Uterus (tissue), 4 donors: ENCODE measurements around the gene ZBTB47. TPM values are rescaled to one million over a fixed set of nuclear protein-coding genes. Genes with fewer than 3 reads are reported as not detected.

Experiments used
- DNase-seq, 2 donors: peaks; one replicate each; pipeline ENCODE4 v3.0.0-alpha.2; 2019 to 2020
- H3K27ac ChIP-seq, 2 donors: fragments of 200-600 bp; sonication (generic); 1 replicate in 1 of 2; 2 replicates in 1 of 2; pipeline ENCODE4 v1.5.1; 2016 to 2018
- H3K27me3 ChIP-seq, 2 donors: fragments of 200-600 bp; sonication (generic); one replicate each; pipeline ENCODE4 v1.5.1; 2018 to 2019; ENCODE audit warnings: control low read depth in 1 of 2
- H3K36me3 ChIP-seq, 2 donors: fragments of 200-600 bp; sonication (generic); one replicate each; pipeline ENCODE4 v1.5.1; 2019; ENCODE audit warnings: control low read depth in 1 of 2
- H3K4me1 ChIP-seq, 2 donors: fragments of 200-600 bp; sonication (generic); one replicate each; pipeline ENCODE4 v1.5.1; 2018 to 2019; ENCODE audit warnings: control low read depth in 1 of 2
- H3K4me3 ChIP-seq, 2 donors: fragments of 200-600 bp; sonication (generic); 1 replicate in 1 of 2; 2 replicates in 1 of 2; pipeline ENCODE4 v1.5.1; 2018 to 2019; ENCODE audit warnings: mild to moderate bottlenecking in 1 of 2
- H3K9me3 ChIP-seq, 2 donors: fragments of 200-600 bp; sonication (generic); one replicate each; pipeline ENCODE4 v1.5.1; 2019; ENCODE audit warnings: control low read depth in 1 of 2
- CTCF ChIP-seq, 4 experiments: fragments of 200-600 bp in 2 of 4; fragments of 450-650 bp in 2 of 4; sonication (generic) in 2 of 4; IDR thresholded peaks; one replicate each; pipeline ENCODE4 v1.5.1; 2016 to 2019; ENCODE audit warnings: antibody characterized with exemption in 4 of 4, mild to moderate bottlenecking in 2 of 4, moderate library complexity in 1 of 4
- POLR2A ChIP-seq, 2 donors: fragments of 450-650 bp; IDR thresholded peaks; one replicate each; pipeline ENCODE4 v1.6.1; 2016; ENCODE audit warnings: antibody characterized with exemption in 2 of 2, mild to moderate bottlenecking in 1 of 2, moderate library complexity in 1 of 2
- intact Hi-C: fragments of 100-400 bp; cut with DNase I; formaldehyde crosslinking; loops from one replicate; pipeline ENCODE4 v1.15.1; 2023; ENCODE audit warnings: low total_unique reads
- total RNA-seq, 4 donors: library from RNA; depleted of rRNA in 3 of 4; stranded (reverse); fragments of >200 nt in 3 of 4; gene quantifications; one replicate each; pipeline versions ENCODE4 v1.1.0 to v1.2.4, GENCODE V29; 2014 to 2023
- donor health status: DM: yes; HTN: yes; CAD: no.

The ZBTB47 gene
- total RNA-seq, 4 donors from 2014 or later, result 29.1 to 44.7 (median 32.1) TPM

GRCh38 chr3:42693530-42693930 is 40.0 kb downstream of the ZBTB47 start:
- intact Hi-C loops, result no loop called here
- DNase-seq, result no peak
- Histone ChIP-seq H3K27me3 (no peaks in the 10 kb centered on the region), H3K9me3 (no peaks in the 10 kb centered on the region), H3K4me1 (no peaks in the 10 kb centered on the region), H3K27ac (no peak overlapping the region), H3K36me3 (no peaks in the 10 kb centered on the region), H3K4me3 (no peak overlapping the region)
- TF ChIP-seq POLR2A (IDR thresholded peaks at IDR 0.05), result no peak
- TF ChIP-seq CTCF (IDR thresholded peaks at IDR 0.05), result no peak

GRCh38 chr3:42694366-42694765 is 40.9 kb downstream of the ZBTB47 start:
- intact Hi-C loops, result no loop called here
- DNase-seq, result no peak

GRCh38 chr3:42696356-42697288 is 43.1 kb downstream of the ZBTB47 start:
- H3K4me3 ChIP-seq, result no peak overlapping the region
- H3K36me3 ChIP-seq, result no peaks in the 10 kb centered on the region
- no peaks in the 10 kb centered on the region for H3K9me3 ChIP-seq
- no peaks in the 10 kb centered on the region for H3K27me3 ChIP-seq
- intact Hi-C loops, result no loop called here
- H3K27ac ChIP-seq, result no peak overlapping the region
- TF ChIP-seq POLR2A (IDR thresholded peaks at IDR 0.05) (no peak), CTCF (IDR thresholded peaks at IDR 0.05) (no peak)
- H3K4me1 ChIP-seq, result no peaks in the 10 kb centered on the region
- no peak for DNase-seq

More at GRCh38 chr3:42694366-42694765, 40.9 kb downstream of the ZBTB47 start:
- Histone ChIP-seq H3K9me3 (no peaks in the 10 kb centered on the region), H3K4me1 (no peaks in the 10 kb centered on the region), H3K27me3 (no peaks in the 10 kb centered on the region), H3K27ac (no peak overlapping the region), H3K36me3 (no peaks in the 10 kb centered on the region), H3K4me3 (no peak overlapping the region)
- TF ChIP-seq POLR2A (IDR thresholded peaks at IDR 0.05), result no peak
- TF ChIP-seq CTCF (IDR thresholded peaks at IDR 0.05), result no peak

- H3K36me3 ChIP-seq, result no peaks in the 10 kb centered on the region
- intact Hi-C loops, result no loop called here
- H3K27me3 ChIP-seq, result no peaks in the 10 kb centered on the region
- no peak overlapping the region for H3K4me3 ChIP-seq
- no peak for DNase-seq
- no peak for TF ChIP-seq CTCF (IDR thresholded peaks at IDR 0.05)
- no peak for TF ChIP-seq POLR2A (IDR thresholded peaks at IDR 0.05)
- H3K4me1 ChIP-seq, result no peaks in the 10 kb centered on the region
- no peaks in the 10 kb centered on the region for H3K9me3 ChIP-seq
- no peak overlapping the region for H3K27ac ChIP-seq
These were observed 44.0 kb downstream of the ZBTB47 start for GRCh38 chr3:42697289-42698051.
